Activated CD4-positive, alpha-beta T cell treated with anti-CD3 and anti-CD28 coated beads, Interleukin-2, amount 10 ng/mL, durations not matched to agents 7 days and 5 days (primary cell): ENCODE data around the gene MRGPRE. TPM values are rescaled to one million over a fixed set of nuclear protein-coding genes. Genes with fewer than 3 reads are reported as not detected.

ENCODE experiments used
- CTCF ChIA-PET: fragments of 350-600 bp; sonication (Branson Sonifier 250); formaldehyde crosslinking; loops from one replicate; lab custom pipeline; 2021; ENCODE audit warnings: antibody characterized with exemption; lab: Charles Lee
- POLR2A ChIA-PET: fragments of 350-600 bp; sonication (Branson Sonifier 250); formaldehyde crosslinking; loops from one replicate; lab custom pipeline; 2021; ENCODE audit warnings: antibody characterized with exemption; lab: Charles Lee
- DNase-seq: peaks from one replicate; pipeline ENCODE4 v3.0.0-alpha.2; 2020
- H3K27ac Mint-ChIP-seq: one replicate; pipeline ENCODE4 v1.8.0; 2021; ENCODE audit warnings: mild to moderate bottlenecking, moderate library complexity, mixed read lengths
- H3K27me3 Mint-ChIP-seq: one replicate; pipeline ENCODE4 v1.8.0; 2021; ENCODE audit warnings: mixed read lengths
- H3K36me3 Mint-ChIP-seq: one replicate; pipeline ENCODE4 v1.8.0; 2021; ENCODE audit warnings: low read depth, mixed read lengths
- H3K4me1 Mint-ChIP-seq: one replicate; pipeline ENCODE4 v1.8.0; 2021; ENCODE audit warnings: mixed read lengths
- H3K4me3 Mint-ChIP-seq: one replicate; pipeline ENCODE4 v1.8.0; 2021; ENCODE audit warnings: mild to moderate bottlenecking, moderate library complexity, mixed read lengths
- H3K9me3 Mint-ChIP-seq: one replicate; pipeline ENCODE4 v1.8.0; 2021; ENCODE audit warnings: mixed read lengths
- total RNA-seq, 2 experiments: library from RNA; stranded (reverse); gene quantifications; one replicate each; pipeline ENCODE4 v1.2.3, GENCODE V29; 2021

Gene MRGPRE
- total RNA-seq, 2 experiments from 2014 or later: not detected

DNA sequence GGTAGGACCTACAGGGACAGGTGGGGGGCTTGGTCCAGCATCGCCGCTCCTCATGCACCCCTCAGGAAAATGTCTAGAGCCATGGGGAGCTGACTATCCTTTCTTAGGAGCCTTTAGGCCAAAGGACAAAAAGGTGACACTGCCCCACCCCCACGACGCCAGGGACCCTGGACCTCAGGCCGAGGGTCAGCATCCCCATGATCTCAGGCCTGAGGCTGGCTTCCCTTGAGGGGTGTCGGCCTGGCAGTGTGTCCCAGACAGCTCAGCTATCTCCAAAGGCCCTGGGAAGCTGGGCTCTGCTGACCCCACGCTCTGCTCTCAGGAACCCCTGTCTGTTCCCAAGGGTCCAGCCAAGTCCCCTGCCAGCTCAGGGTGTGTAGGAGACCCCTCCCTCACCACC lies 29.9 kb downstream of the MRGPRE start:
- no peaks in the 10 kb centered on the region for H3K9me3 Mint-ChIP-seq
- CTCF ChIA-PET: interaction anchor here (0.6 kb wide), 1 partner anchor 1417 kb away, joined by 3 read pairs; no protein-coding TSS in a partner anchor

DNA sequence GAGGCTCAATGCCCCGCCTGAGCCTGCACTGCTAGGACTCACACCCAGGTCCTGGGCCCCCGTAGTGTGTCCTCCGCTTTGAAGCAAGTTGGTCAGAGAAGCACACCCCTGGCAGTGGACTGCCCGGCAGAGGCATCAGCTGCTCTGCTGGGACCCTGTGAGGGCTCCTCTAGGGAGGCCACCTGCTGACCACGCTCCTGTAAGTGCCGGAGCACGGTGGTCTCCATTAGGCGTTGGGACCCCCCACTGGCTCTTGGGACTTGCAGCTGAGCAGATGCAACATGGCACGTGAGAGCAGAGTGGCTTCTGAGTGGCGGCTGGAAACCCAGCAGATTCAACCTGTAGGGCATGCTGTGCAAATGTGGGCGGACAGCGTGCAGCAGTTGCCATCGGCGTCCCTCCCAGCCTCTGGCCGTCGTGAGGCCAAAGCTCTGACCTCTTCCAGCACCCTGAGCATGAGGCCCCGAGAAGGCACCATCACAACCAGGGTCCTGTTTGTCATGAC lies 30.5 kb downstream of the MRGPRE start:
- Mint-ChIP-seq H3K27ac (no peak overlapping the region), H3K4me3 (no peak overlapping the region), H3K4me1 (no peaks in the 10 kb centered on the region), H3K36me3 (no peaks in the 10 kb centered on the region), H3K27me3 (peaks cover 8% of the 10 kb centered on the region), H3K9me3 (no peaks in the 10 kb centered on the region)
- POLR2A ChIA-PET: no interaction called here
- CTCF ChIA-PET: interaction anchor here (0.6 kb wide), 1 partner anchor 1416 kb away, joined by 3 read pairs; no protein-coding TSS in a partner anchor
- DNase-seq: no peak

More for the DNA sequence above, 29.9 kb downstream of the MRGPRE start:
- Mint-ChIP-seq H3K4me1 (no peaks in the 10 kb centered on the region), H3K36me3 (no peaks in the 10 kb centered on the region), H3K4me3 (no peak overlapping the region), H3K27ac (no peak overlapping the region), H3K27me3 (peaks cover 8% of the 10 kb centered on the region)
- POLR2A ChIA-PET: no interaction called here
- no peak for DNase-seq

DNA sequence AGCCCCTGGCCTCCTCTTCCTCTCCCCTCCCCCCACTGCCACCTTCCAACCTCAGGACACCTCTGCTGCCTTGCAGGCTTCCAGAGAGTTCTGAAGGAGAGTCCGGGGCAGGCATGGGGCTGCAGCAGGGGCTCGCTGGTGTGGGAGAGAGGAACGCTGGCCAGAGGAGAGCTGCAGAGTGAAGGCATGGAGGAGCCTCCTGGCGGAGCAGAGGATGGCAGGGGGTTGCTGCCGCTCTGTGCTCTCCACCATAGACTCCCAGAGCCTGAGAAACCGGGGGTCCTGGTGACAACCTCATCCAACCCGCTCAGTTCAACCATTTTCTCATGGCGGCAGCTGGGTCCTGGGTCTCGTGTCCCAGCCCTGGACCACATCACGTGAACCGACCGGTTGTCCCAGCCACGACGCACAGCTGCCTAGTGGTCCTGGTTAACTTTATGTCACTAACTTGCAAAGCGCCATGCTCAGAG lies 31.1 kb downstream of the MRGPRE start:
- H3K4me3 Mint-ChIP-seq: no peak overlapping the region
- DNase-seq: no peak

DNA sequence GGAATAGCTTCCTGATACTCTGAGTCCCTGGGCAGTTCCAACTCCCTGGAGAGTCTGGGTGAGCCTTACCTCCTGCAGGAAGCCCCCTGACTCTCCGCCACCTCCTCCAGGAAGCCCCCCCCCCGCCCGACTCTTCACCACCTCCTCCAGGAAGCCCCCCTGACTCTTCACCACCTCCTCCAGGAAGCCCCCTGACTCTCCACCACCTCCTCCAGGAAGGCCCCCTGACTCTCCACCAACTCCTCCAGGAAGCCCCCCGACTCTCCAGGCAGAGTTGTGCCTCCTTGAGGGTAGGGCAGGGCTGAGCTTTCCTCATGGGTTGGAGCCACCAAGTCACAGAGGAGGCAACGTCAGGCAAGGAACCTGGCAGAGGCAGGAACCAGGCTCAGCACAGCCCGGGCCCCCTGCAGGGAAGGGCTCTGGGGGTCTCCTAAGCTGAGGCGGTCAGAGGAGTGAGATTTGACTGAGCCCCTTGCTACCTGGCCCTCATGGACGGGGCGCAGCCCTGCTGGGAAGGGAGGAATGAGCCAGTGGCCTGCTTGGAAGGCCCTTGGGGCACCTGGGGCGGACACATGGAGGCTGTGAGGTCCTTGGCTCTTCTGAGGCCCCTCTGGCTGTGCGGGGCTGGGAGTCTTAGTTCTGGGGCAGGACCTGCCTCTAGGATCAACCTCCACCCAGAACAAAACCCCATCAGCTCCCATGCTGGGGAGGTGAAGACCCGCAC lies 31.7 kb downstream of the MRGPRE start:
- DNase-seq: no peak
- Mint-ChIP-seq H3K4me1 (no peaks in the 10 kb centered on the region), H3K27ac (no peak overlapping the region), H3K36me3 (no peaks in the 10 kb centered on the region), H3K4me3 (no peak overlapping the region), H3K9me3 (no peaks in the 10 kb centered on the region), H3K27me3 (peaks cover 8% of the 10 kb centered on the region)
- CTCF ChIA-PET: no interaction called here
- POLR2A ChIA-PET: no interaction called here

More for the DNA sequence above, 31.1 kb downstream of the MRGPRE start:
- Mint-ChIP-seq H3K4me1 (no peaks in the 10 kb centered on the region), H3K9me3 (no peaks in the 10 kb centered on the region), H3K36me3 (no peaks in the 10 kb centered on the region), H3K27me3 (peaks cover 8% of the 10 kb centered on the region), H3K27ac (no peak overlapping the region)
- POLR2A ChIA-PET: no interaction called here
- CTCF ChIA-PET: no interaction called here

DNA sequence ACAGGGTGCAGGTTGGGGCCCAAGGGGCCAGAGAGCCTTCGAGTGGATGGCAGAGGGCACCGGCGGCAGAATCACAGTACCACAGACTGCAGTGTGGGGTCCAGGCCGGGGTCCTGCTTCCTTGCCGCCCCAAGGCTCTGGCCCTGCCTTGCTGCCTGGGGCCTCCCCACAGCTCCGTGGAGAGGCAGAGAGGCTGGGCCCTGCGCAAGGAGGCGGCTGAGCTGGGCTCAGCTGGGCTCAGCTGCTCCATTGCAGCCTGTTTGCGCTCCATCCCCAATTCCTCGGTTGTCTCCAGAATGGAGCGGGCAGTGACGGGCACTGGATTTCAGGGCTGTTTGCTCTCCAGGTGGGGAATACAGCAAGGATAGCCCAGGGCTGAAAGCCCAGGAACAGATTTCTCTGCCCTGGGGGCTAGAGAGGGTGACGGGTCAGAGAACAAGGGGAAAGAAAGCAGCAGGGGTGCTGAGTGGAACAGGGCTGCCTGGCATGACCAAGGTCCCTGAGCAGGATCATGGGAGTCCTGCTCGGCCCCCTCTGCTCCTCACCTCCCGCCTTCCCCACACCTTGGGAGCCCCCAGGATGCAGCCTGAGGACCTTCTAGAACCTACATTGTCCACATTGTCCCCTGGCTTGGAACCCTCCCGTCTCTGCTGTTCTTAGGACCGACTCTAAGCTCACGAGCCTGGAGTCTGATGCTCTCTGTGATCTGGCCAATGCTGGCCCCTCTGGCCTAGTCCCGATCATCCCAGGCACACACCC lies 32.5 kb downstream of the MRGPRE start:
- Mint-ChIP-seq H3K27ac (no peak overlapping the region), H3K27me3 (peaks cover 8% of the 10 kb centered on the region), H3K4me3 (no peak overlapping the region), H3K4me1 (no peaks in the 10 kb centered on the region), H3K9me3 (no peaks in the 10 kb centered on the region), H3K36me3 (no peaks in the 10 kb centered on the region)
- ChIA-PET CTCF (no interaction called here), POLR2A (no interaction called here)
- DNase-seq: no peak

DNA sequence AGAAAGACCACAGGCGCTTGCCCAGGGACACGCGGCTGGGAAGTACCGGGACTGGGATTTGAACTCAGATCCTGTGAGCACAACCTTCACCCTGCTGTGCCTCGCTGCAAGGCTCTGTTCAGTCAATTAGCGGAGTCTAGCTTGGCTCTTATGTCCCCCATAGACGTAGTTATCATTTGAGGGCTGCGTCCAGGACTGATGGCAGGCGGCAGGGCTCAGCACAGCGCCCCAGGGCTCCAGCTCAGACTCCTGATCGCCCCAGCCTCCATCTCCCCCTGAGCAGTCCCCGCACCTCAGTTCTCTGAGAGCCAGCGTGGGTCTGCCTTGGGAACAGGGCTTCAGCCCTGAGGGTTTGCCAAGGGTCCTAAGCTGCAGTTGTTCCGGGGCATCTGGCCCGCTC lies 33.4 kb downstream of the MRGPRE start:
- no peaks in the 10 kb centered on the region for H3K36me3 Mint-ChIP-seq
- POLR2A ChIA-PET: no interaction called here
- no peaks in the 10 kb centered on the region for H3K9me3 Mint-ChIP-seq
- CTCF ChIA-PET: no interaction called here
- H3K4me3 Mint-ChIP-seq: no peak overlapping the region
- DNase-seq: no peak
- H3K27ac Mint-ChIP-seq: no peak overlapping the region
- peaks cover 8% of the 10 kb centered on the region for H3K27me3 Mint-ChIP-seq
- no peaks in the 10 kb centered on the region for H3K4me1 Mint-ChIP-seq

DNA sequence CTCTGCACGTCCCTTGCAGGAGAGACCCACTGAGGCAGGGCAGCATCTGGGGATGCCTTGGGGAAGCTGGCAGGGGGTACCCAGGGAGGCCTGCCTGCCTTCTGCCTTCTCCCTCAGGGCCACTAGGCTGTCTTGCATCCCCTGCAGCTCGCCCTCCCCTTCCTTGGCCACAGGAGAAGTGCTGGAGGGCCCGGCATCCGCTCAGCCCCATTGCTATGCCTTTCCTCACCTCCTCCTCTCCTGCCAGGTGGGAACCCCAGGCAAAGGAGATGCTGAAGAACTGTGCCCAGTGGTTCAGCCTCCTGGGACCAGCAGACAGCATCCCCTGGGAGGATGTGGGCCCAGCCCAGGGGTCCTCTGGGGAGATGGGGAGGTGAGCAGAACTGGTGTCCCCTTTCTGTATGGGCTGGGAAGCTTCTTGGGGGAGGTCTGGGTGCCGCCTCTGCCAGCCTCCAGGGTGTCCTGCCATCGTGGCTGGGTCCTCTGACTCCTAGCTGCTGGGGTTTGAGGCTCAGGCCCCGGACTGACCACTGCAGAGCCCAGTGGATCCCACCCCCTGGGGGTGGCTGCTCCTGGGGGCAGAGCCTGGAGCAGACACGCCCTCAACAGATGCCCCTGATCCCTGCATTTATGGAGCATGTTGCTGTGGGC lies 34.2 kb downstream of the MRGPRE start:
- Mint-ChIP-seq H3K4me3 (no peak overlapping the region), H3K27ac (no peak overlapping the region), H3K9me3 (no peaks in the 10 kb centered on the region), H3K27me3 (peaks cover 6% of the 10 kb centered on the region), H3K4me1 (no peaks in the 10 kb centered on the region), H3K36me3 (no peaks in the 10 kb centered on the region)
- CTCF ChIA-PET: no interaction called here
- DNase-seq: no peak
- POLR2A ChIA-PET: no interaction called here

DNA sequence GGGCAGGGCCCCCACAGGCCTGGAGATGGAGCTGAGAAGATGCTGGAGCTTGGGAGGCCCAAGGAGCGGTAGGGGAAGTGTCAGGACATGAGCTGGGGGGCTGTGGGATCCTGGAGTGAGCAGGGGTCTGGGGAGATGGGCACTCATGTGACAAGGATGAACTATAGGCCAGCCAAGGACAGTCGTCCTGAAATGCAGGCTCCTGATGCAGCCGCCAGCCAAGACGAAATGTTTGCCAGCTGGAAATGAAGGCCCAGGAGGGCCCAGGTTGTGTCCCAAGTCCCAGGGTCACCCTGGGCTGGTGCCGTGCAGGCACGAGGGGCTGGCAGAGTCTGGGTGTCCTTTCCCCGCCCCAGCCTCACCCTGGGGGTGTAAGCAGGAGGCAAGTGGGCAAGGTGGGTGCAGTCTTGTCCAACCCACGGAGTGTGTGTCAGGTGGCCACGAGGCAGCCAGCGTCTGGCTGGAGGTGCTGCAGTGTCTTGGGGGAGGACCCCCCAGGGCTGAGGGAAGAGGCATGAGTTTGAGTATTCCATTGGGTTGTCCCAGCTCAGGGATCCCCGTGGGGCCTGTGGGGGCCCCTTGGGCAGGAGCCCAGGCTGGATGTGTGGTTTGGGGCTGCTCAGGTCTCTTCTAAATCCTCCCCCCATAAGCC lies 35.0 kb downstream of the MRGPRE start:
- no peaks in the 10 kb centered on the region for H3K27me3 Mint-ChIP-seq
- H3K9me3 Mint-ChIP-seq: no peaks in the 10 kb centered on the region
- no peak for DNase-seq
- no peak overlapping the region for H3K27ac Mint-ChIP-seq
- POLR2A ChIA-PET: no interaction called here
- H3K36me3 Mint-ChIP-seq: no peaks in the 10 kb centered on the region
- H3K4me1 Mint-ChIP-seq: no peaks in the 10 kb centered on the region
- CTCF ChIA-PET: no interaction called here
- no peak overlapping the region for H3K4me3 Mint-ChIP-seq

DNA sequence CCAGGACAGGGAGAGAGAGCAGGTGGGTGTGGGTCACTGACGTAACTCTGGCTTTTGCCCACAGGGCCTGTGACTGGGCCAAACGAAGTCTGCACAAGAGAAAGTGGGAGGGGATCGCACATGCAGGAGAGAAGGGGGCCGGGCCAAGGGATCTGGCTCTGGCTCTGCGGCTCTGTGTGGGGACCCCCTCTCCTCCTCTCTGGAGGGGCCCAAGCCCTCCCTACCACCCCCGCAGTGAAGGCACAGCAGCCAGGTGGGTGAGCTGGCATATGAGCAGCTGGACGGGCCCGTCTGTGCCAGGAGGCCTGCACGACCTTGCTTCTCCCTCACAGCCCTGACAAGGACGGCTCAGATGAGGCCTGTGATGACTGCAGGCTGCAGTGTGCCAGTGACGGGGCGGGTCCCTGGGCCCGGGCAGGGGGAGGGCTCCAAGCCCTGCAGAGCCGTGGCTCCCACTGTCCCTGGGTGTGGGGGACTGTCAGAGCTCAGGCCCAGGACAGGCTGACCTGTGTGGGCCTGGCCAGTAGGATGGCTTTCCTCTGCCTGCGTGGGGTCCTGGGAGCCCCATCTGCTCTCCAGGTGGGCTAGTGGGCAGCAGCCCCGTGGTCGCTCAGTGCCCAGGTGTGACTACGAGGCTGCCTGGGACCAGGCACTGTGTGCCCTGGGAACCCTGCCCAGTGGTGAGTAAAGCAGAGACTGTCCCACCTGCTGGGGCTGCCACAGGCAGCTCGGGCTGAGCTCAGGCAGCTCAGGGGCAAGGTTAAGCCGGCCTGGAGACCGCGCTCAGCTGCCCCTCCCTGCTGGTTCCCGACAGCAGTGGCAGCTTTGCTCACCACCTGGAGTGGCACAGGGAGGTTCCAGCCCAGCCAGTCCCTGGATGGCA lies 35.8 kb downstream of the MRGPRE start:
- POLR2A ChIA-PET: no interaction called here

DNA sequence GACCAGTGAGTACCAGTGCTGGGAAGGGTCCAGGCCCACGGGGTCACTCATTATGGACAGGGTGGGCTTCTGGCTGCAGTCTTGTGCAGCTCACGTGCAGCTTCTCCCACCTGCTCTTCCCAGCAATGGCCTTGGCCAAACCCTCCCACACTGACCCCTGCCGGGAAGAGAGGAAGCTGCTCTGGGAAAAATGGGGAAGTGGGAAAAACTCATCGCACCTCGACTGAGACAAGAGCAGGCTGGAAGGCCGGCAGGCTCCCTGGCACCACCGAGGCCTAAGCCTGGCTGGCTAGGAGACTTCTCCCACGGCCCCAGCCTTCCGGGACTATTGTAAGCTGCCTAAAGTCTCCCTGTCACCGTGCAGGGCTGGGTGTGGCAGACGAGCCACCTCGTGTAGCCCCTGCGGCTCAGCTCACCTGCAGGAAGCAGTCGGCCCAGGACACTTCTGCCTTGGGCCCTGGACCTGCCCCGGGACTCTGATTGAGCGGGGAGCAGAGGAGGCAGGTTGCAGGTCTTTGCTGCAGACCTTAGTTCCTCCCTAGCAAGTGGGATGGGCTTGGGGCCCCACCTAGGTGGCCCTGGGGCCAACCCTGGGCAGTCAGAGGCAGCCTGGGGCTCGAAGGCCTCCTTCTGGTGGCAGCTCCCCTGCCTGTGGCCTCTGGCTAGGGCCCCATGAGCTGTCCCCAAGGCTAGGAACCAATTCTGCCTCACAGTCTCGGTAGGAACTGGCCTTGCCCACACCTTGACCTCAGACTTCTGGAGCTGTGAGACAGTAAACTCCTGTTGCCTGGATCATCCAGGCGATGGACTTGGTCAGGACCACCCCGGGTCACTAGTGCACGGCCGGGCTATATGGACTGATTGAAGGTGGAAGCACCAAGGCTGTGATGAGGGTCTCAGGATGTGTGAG lies 36.7 kb downstream of the MRGPRE start:
- Mint-ChIP-seq H3K9me3 (no peaks in the 10 kb centered on the region), H3K4me3 (no peak overlapping the region), H3K4me1 (no peaks in the 10 kb centered on the region), H3K27ac (no peak overlapping the region), H3K27me3 (no peaks in the 10 kb centered on the region), H3K36me3 (no peaks in the 10 kb centered on the region)
- POLR2A ChIA-PET: no interaction called here
- CTCF ChIA-PET: no interaction called here
- no peak for DNase-seq

More for the DNA sequence above, 35.8 kb downstream of the MRGPRE start:
- CTCF ChIA-PET: no interaction called here
- H3K4me1 Mint-ChIP-seq: no peaks in the 10 kb centered on the region
- no peak for DNase-seq
- no peak overlapping the region for H3K27ac Mint-ChIP-seq
- no peaks in the 10 kb centered on the region for H3K27me3 Mint-ChIP-seq
- no peaks in the 10 kb centered on the region for H3K36me3 Mint-ChIP-seq
- no peaks in the 10 kb centered on the region for H3K9me3 Mint-ChIP-seq
- no peak overlapping the region for H3K4me3 Mint-ChIP-seq
